PFSK-1 (cell line): ENCODE measurements around the gene C1orf232.

Source experiments
- FOXP2 ChIP-seq: optimal IDR thresholded peaks from 2 replicates; pipeline ENCODE3; 2011; ENCODE audit warnings: borderline replicate concordance, control low read depth, inconsistent platforms; ENCODE audit not compliant: insufficient read depth; ENCODE audit errors: extremely low read length, extremely low read depth
- POLR2AphosphoS5 ChIP-seq: IDR thresholded peaks from 2 replicates; pipeline ENCODE4 v1.6.1; 2012; ENCODE audit warnings: low read depth, mild to moderate bottlenecking, control low read depth, low read length, moderate library complexity
- REST ChIP-seq, 2 experiments: IDR thresholded peaks; 2 replicates each; pipeline versions ENCODE4 v1.6.1 to v1.8.0; 2011 to 2012; ENCODE audit warnings: low read depth in 2 of 2, low read length in 2 of 2, control low read depth in 1 of 2, inconsistent platforms in 1 of 2, mild to moderate bottlenecking in 1 of 2, moderate library complexity in 1 of 2; ENCODE audit not compliant: insufficient read depth in 1 of 2
- SIN3A ChIP-seq: IDR thresholded peaks from 2 replicates; pipeline ENCODE4 v1.6.1; 2012; ENCODE audit warnings: mild to moderate bottlenecking, low read length, moderate library complexity, borderline replicate concordance; ENCODE audit not compliant: insufficient read depth
- TAF1 ChIP-seq: IDR thresholded peaks from 2 replicates; pipeline ENCODE4 v1.6.1; 2012; ENCODE audit warnings: low read length, control low read depth, borderline replicate concordance; ENCODE audit not compliant: insufficient read depth

C1orf232 gene

DNA sequence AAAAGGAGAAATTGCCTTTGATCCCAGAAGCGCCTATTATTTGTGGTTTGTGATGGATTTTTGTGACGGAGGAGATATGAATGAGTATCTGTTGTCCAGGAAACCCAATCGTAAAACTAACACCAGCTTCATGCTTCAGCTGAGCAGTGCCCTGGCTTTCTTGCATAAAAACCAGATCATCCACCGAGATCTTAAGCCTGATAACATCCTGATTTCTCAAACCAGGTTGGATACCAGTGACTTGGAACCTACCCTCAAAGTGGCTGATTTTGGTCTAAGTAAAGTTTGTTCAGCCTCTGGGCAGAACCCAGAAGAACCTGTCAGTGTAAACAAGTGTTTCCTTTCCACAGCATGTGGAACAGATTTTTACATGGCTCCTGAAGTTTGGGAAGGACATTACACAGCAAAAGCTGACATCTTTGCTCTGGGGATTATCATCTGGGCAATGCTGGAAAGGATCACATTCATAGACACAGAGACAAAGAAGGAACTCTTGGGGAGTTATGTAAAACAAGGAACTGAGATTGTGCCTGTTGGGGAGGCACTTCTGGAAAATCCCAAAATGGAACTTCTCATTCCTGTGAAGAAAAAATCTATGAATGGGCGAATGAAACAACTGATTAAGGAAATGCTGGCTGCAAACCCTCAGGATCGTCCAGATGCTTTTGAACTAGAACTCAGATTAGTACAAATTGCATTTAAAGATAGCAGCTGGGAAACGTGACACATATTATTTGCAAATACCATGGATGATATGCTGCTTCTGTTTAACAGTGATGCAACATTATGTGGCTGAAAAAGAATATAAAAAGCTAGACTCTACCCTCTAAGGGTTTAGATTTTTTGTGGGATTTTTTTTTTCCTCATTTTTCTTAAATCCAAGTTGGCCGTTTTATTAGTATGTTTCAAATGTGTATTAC lies 46.6 kb downstream of the C1orf232 start:
- TF ChIP-seq POLR2AphosphoS5 (no peak), REST (IDR thresholded peaks at IDR 0.05; ENCODE audit: insufficient read depth in 1 of 2, low read depth in 2 of 2, low read length in 2 of 2) (no peak), TAF1 (no peak), SIN3A (no peak), FOXP2 (no peak)

- TF ChIP-seq FOXP2, result no peak
- TF ChIP-seq REST (IDR thresholded peaks at IDR 0.05; ENCODE audit: insufficient read depth in 1 of 2, low read depth in 2 of 2, low read length in 2 of 2), result no peak
- no peak for TF ChIP-seq TAF1
- TF ChIP-seq SIN3A, result no peak
- TF ChIP-seq POLR2AphosphoS5, result no peak
Measured at GRCh38 chr1:26119892-26120608, 48.7 kb downstream of the C1orf232 start.

- TF ChIP-seq REST (IDR thresholded peaks at IDR 0.05; ENCODE audit: insufficient read depth in 1 of 2, low read depth in 2 of 2, low read length in 2 of 2) (no peak), FOXP2 (no peak), POLR2AphosphoS5 (no peak), TAF1 (no peak), SIN3A (no peak)
Measured at GRCh38 chr1:26114165-26114927, 54.4 kb downstream of the C1orf232 start.
